Lower lobe of right lung (tissue), 2 donors: ENCODE data around the gene CLDN9. TPM values are rescaled to one million over a fixed set of nuclear protein-coding genes. Genes with fewer than 3 reads are reported as not detected.
"Not testable (repeated sequence)": the region's sequence is repeated elsewhere in the genome, so short reads cannot be mapped to it uniquely, and the experiment has no call there.

ENCODE experiments used
- ATAC-seq, 2 donors: fragments of 200-7000 bp; cut with Tn5 transposase; one replicate each; pipeline ENCODE4 v1.9.1; 2020 to 2022; ENCODE audit warnings: mild to moderate bottlenecking in 2 of 2, moderate library complexity in 2 of 2
- DNase-seq: peaks from one replicate; pipeline ENCODE4 v3.0.0-alpha.2; 2020
- H3K27ac ChIP-seq: fragments of 200-600 bp; one replicate; pipeline ENCODE4 v1.8.0; 2022
- H3K27me3 ChIP-seq: fragments of 200-600 bp; one replicate; pipeline ENCODE4 v1.8.0; 2022; ENCODE audit warnings: low read depth
- H3K36me3 ChIP-seq: fragments of 200-600 bp; one replicate; pipeline ENCODE4 v1.8.0; 2022; ENCODE audit warnings: mild to moderate bottlenecking
- H3K4me1 ChIP-seq: fragments of 200-600 bp; one replicate; pipeline ENCODE4 v1.8.0; 2022
- H3K4me3 ChIP-seq: fragments of 200-600 bp; one replicate; pipeline ENCODE4 v1.8.0; 2022; ENCODE audit warnings: mild to moderate bottlenecking
- H3K9me3 ChIP-seq: fragments of 200-600 bp; one replicate; pipeline ENCODE4 v1.8.0; 2022
- CTCF ChIP-seq: fragments of 200-600 bp; IDR thresholded peaks from one replicate; pipeline ENCODE4 v1.8.0; 2022; ENCODE audit warnings: antibody characterized with exemption, mild to moderate bottlenecking
- intact Hi-C: fragments of 100-400 bp; cut with DNase I; formaldehyde crosslinking; loops from one replicate; pipeline ENCODE4 v1.11.0; 2022
- total RNA-seq: library from RNA; stranded (reverse); fragmentation: NEBNext Ultra II Directional; extraction: Animal tissue kit (Norgen Biotek cat#: 25700); gene quantifications from one replicate; pipeline ENCODE4 v1.2.1, GENCODE V29; 2021
- donor health status: DM: no; HTN: yes; CAD: no; lungs with severe emphysema.

Gene CLDN9
- total RNA-seq, 1 donor from 2014 or later, result 1.0 TPM

GRCh38 chr16:3050487-3050886 is 37.8 kb downstream of the CLDN9 start:
- peaks cover 44% of the 10 kb centered on the region for H3K27me3 ChIP-seq
- no peak for TF ChIP-seq CTCF
- peaks cover 16% of the 10 kb centered on the region for H3K4me1 ChIP-seq
- DNase-seq (no peak), ATAC-seq (no peak)
- H3K27ac ChIP-seq, result no peak overlapping the region
- H3K9me3 ChIP-seq, result no peaks in the 10 kb centered on the region
- H3K4me3 ChIP-seq, result no peak overlapping the region
- intact Hi-C loops, result no loop called here
- no peaks in the 10 kb centered on the region for H3K36me3 ChIP-seq

- H3K9me3 ChIP-seq, result no peaks in the 10 kb centered on the region
- no peaks in the 10 kb centered on the region for H3K36me3 ChIP-seq
- H3K27ac ChIP-seq, result no peak overlapping the region
- DNase-seq (no peak), ATAC-seq (no peak)
- H3K4me1 ChIP-seq, result peaks cover 11% of the 10 kb centered on the region
- intact Hi-C loops, result no loop called here
- H3K4me3 ChIP-seq, result no peak overlapping the region
- H3K27me3 ChIP-seq, result peaks cover 39% of the 10 kb centered on the region
- TF ChIP-seq CTCF, result no peak
These were observed 38.3 kb downstream of the CLDN9 start for GRCh38 chr16:3051009-3051408.

- peaks cover 34% of the 10 kb centered on the region for H3K27me3 ChIP-seq
- peaks cover 6% of the 10 kb centered on the region for H3K4me1 ChIP-seq
- ATAC-seq, result no peak
- no peaks in the 10 kb centered on the region for H3K9me3 ChIP-seq
- H3K4me3 ChIP-seq, result no peak overlapping the region
- no peak for TF ChIP-seq CTCF
- no peak for DNase-seq
- intact Hi-C loops, result no loop called here
- H3K36me3 ChIP-seq, result no peaks in the 10 kb centered on the region
- no peak overlapping the region for H3K27ac ChIP-seq
These were observed 38.8 kb downstream of the CLDN9 start for GRCh38 chr16:3051494-3051893.

DNA sequence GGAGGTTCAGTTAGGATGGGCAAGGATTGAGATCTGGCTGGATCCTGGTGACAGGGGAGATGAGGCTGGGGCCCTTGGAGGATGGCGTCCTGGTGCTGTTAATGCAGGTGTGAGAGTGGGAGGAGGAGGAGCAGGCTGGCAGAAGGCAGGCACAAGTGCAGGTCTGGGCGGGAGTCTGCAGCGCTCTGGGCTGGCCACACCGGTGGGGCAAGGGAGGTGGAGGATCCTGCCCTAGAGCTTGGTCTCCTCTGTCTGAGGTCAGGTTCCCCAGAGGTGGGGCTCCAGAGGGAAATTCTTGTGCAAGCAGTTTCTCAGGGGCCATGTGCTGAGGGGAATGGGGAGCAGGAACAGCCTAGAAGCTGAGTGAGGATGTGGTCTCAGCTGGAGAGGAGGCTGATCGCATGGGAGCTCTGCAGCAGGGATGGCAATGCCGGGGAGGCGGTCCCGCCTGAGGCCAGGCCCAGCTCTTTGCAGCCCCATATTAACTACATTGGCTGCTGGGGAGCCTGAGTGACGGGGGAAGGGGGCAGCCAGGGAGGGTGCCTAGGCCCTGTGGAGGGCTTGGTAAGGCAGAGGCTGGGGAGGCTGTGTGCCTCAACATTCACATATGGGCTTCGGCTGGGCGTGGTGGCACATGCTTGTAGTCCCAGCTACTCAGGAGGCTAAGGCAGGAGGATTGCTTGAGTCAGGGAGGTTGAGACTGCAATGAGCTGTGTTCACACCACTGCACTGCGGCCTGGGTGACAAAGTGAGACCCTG is 40.0 kb downstream of the CLDN9 start:
- H3K27me3 ChIP-seq, result peaks cover 22% of the 10 kb centered on the region
- H3K36me3 ChIP-seq, H3K27ac ChIP-seq, H3K4me3 ChIP-seq, DNase-seq, H3K4me1 ChIP-seq, H3K9me3 ChIP-seq, intact Hi-C loops: not testable (repeated sequence)
- ATAC-seq, result peak; percentile 10 to 19

- H3K4me1 ChIP-seq, ATAC-seq, H3K36me3 ChIP-seq, DNase-seq, H3K4me3 ChIP-seq, H3K27ac ChIP-seq, intact Hi-C loops, H3K9me3 ChIP-seq: not testable (repeated sequence)
- H3K27me3 ChIP-seq, result peaks cover 16% of the 10 kb centered on the region
These were observed 40.6 kb downstream of the CLDN9 start for GRCh38 chr16:3053330-3053710.

DNA sequence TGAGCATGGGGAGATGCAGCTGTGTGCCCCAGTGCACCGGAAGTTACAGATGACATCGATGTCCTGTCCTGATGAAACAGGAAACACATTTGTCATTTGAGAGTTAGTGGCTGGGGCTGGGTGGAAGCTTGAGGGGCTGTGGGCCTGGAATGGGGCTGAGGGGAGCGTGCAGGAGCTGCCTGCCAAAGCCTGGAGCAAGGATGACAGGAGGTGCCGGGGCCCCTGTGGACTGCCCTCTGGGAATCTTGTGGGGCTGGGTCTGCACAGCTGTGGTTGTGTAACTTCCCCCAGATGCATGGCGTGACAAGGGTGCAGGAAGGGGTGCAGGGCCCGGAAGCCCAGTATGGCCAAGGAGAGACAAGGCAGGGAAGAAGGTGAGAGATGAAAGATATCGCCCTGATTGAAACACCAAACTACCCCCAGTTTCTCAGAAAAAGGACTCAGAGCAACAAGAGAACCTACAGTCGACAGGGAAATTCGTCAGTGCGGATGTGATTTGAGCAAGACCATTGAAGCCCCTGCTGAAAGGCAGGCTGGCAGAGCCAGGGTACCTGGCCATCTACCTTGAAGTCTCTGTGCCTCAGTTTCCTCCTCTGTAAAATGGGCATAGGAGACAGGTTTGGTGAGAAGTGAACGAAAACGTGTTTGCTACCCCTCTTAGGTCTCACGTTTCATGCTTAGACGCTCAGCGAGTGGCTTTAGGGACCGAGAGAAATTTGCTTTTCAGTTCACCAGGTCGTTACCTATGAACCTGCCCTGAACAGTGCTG is 42.4 kb downstream of the CLDN9 start:
- ATAC-seq (no peak), DNase-seq (no peak)
- Histone ChIP-seq H3K4me3 (no peak overlapping the region), H3K27me3 (peaks cover under 1% of the 10 kb centered on the region), H3K27ac (no peak overlapping the region), H3K4me1 (peaks cover 18% of the 10 kb centered on the region), H3K36me3 (no peaks in the 10 kb centered on the region), H3K9me3 (no peaks in the 10 kb centered on the region)
- no peak for TF ChIP-seq CTCF
- intact Hi-C loops, result no loop called here

DNA sequence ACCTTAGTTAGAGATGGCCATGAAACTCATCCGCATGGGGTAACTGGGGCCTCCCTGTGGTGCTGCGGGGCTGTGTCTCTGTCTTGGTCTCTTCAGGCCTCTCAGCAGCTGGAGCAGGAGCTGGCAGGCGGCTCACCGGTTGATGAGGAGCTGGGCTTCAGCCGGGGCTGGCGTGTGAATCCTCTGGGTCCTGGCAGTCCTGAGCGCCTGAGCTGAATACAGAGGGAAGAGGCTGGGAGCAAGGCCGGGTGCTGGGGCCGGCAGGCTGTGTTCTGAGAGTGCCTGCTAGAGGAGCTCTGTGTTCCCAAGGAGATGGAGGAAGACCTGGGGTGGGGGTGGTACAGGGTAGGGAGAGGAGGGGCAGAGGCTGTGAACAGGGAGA is 43.0 kb downstream of the CLDN9 start:
- H3K4me1 ChIP-seq, result peaks cover 20% of the 10 kb centered on the region
- H3K9me3 ChIP-seq, ATAC-seq, intact Hi-C loops, H3K4me3 ChIP-seq, DNase-seq, H3K36me3 ChIP-seq, H3K27me3 ChIP-seq, H3K27ac ChIP-seq: not testable (repeated sequence)
